CD4-positive, alpha-beta T cell treated with Interleukin-1 beta for 1 hour (primary cell): ENCODE measurements around the gene MYO3B.

Experiments used
- DNase-seq, 2 donors: peaks; one replicate each; pipeline ENCODE4 v3.0.0-alpha.2; 2020 to 2022

The MYO3B gene, protein sequence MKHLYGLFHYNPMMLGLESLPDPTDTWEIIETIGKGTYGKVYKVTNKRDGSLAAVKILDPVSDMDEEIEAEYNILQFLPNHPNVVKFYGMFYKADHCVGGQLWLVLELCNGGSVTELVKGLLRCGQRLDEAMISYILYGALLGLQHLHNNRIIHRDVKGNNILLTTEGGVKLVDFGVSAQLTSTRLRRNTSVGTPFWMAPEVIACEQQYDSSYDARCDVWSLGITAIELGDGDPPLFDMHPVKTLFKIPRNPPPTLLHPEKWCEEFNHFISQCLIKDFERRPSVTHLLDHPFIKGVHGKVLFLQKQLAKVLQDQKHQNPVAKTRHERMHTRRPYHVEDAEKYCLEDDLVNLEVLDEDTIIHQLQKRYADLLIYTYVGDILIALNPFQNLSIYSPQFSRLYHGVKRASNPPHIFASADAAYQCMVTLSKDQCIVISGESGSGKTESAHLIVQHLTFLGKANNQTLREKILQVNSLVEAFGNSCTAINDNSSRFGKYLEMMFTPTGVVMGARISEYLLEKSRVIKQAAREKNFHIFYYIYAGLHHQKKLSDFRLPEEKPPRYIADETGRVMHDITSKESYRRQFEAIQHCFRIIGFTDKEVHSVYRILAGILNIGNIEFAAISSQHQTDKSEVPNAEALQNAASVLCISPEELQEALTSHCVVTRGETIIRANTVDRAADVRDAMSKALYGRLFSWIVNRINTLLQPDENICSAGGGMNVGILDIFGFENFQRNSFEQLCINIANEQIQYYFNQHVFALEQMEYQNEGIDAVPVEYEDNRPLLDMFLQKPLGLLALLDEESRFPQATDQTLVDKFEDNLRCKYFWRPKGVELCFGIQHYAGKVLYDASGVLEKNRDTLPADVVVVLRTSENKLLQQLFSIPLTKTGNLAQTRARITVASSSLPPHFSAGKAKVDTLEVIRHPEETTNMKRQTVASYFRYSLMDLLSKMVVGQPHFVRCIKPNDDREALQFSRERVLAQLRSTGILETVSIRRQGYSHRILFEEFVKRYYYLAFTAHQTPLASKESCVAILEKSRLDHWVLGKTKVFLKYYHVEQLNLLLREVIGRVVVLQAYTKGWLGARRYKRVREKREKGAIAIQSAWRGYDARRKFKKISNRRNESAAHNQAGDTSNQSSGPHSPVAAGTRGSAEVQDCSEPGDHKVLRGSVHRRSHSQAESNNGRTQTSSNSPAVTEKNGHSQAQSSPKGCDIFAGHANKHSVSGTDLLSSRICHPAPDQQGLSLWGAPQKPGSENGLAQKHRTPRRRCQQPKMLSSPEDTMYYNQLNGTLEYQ (N-terminal part only)

DNA sequence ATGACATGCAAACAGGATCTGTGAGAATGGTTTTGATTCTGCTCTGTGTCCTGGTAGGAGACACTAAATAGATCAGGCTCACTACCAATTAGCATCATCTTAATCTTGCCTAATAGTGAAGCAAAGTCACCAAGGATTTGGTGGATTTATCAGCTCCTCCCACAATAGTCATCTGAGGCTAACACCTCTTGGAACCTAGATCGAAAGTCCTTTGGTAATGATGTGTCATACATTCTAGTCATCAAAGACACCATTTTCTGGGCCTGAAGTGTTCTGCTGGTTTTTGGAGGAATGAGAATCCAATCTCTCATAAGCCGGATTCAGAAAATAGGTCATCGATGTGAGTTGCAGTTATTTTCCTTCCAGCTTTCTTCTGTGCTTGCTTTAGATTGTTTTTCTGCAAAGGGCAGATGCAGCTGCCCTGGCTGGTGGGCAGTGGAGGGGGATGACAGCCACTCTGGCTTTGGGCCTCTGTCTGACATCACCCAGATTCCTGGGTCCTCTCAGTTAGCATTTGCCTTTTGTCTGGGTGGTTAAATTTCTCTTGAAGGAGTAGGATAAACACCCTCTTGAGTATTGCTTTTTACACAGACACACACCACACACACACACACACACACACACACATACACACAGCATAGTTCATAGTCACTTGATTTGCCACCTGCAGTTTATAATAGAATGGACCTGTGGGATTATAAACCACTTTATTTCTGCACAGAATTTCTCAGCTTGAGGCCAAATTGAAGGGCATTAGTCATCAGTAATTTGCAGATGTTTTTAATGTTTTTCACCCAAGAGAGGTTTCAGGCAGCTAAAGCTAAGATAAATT lies at the start of gene MYO3B:
Gene MYO3B, plus strand, starts transcription at position 198 of the 832 bp plus-strand sequence. Its CDS starts 141 bp downstream, at position 339.
- peak in 1 of 2 donors; percentile 5 for DNase-seq

DNA sequence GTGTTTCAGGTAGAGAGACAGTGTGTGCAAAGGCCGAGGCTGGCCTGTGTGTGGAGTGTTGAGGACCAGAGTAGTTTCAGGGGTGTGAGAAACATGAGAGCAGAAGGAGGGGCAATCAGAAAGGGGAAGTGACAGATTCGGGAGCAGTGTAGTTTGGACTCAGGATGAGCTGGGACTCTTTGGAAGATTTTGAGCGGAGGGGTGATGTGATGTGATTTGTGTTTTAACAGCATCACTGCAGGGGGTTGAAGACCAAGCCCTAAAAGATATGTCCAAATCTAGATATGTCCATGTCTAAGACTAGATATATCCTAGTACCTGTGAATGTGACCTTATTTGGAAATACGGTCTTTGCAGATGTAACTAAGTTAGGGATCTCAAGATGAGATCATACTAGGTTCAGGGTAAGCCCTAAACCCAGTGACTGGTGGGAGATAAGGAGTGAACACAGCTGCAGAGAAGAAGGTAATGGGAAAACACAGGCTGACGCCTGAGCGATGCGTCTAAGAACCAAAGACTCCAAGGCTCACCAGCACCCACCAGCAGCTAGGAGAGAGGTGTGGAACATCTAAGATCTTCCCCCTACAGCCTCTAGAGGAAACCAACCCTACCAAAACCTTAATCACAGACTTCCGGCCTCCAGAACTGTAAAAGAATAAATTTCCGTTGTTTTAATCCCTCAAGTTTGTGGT lies 38.5 kb upstream of the MYO3B start:
- DNase-seq, result no peak

DNA sequence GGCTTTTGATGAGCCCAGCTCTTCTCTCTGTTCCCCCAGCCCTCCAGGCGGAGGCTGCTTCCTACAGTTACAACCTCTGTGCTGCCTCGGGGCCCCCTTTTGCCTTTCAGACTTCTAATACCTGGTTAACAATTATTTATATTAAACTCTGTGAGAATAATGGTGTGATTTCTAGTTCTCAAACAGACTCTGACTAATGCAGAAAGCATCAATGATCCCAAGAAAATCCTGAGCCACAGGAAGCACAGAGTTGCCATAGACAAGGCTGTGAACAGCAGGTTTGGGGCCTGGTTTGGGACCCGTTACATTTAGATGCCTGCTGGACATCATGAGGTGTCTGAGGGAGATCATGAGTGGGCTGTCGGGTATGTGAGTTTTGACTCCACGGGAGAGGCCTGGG lies 37.4 kb upstream of the MYO3B start:
- no peak for DNase-seq

DNA sequence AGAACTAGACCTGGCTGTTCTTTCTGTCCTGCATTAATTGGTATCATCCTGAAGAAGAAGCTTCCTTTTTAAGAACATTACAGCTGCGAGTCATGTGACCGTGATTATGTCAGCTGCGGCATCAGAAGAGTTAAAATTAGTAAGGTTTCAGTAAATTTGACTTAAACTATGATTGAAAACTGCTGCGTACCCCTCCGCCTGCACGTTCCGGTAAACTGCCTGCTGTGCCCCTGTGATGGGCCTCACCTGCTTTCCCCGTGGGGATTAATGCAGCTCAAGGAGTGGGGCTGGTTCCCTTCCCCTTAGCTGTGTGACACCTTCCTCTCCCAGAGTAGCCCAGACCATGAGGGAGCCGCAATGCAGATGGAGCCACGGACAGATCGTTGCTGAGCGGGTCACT lies 36.1 kb upstream of the MYO3B start:
- DNase-seq, result no peak

DNA sequence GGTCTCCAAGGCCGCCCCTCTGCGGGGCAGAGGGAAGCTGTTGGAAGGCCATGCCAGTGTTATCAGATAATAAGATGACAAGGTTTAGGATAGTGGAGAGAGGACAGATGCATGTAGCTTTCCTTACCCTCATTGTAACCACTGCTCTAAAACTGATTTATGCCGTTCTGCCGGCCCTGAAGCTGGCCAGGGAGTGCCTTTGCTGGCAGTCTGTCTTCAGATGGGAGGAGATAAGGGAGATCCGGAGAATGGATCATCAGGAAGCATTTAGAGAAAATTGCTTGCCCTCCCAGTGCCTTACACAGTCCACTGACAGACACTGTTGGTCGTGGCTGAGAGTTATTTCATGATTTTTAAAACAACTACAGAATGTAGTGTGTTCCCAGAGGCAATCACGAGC lies 35.4 kb upstream of the MYO3B start:
- DNase-seq, result no peak

DNA sequence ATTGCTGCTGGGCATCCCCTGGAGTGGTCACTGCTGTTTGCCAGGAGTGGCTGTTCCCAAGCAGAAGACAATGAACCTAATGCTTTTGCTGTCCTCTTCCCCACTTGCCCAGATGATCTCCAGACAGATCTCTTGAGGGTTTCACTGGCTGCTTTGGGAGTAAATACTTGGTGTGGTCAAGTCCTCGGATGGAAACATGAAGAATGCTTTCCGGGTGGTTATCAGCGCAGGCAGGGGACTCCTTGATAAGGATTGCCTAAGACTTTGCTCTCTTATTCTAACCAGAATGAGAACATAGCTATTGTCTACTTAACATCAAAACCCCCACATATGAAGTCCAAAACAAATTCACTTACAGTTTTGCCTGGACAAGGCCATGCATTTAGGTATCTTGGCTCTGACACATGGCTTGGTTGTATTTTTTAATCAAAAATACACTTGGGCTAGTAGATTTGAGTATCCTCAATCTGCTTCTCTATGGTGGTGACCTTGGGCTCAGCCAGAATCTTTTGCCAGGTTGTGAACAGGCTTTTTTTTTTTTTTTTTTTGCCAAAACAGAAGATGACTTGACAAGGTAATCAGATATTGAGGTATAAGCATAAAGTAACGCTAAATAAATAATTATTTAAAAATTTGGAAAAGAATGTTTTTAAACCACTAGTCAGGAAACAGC lies 34.8 kb upstream of the MYO3B start:
- DNase-seq, result no peak

DNA sequence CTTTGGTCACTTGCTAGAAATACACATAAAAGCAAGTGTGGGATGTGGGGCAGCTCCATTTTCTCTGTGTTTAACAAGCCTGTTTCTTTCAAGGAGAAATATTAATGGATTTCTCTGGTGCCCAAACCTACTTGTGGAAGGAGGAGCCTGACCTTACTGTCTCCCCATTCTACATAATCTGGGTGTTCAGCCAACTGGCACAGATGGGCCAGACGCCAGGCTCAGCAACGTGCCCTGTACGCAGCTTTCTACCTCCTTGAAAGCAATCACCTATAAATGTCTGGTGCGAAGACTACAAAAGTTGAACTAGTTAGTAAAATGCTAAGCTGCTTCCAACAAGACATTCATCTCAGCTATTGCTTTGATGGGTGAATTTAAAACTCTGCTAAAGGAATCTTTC lies 33.2 kb upstream of the MYO3B start:
- no peak for DNase-seq

DNA sequence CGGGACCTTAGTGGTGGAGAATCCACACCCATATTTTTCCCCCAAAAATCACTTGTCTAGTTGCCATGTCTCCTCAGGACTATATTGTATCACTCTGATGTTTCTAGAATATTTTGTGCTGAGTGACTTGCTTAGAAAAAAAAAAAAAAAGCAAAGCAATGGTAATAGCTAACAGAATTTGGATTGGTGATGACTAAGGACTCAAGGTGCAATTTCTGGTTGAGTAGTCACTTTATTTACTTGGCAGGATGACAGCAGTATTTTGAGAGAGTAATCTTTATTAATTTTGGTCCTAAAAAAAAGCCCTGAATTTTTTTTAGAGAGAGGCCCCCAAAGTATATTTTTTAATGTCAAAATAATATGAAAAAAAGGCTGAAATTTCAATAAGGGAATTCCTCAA lies 32.8 kb upstream of the MYO3B start:
- no peak for DNase-seq

DNA sequence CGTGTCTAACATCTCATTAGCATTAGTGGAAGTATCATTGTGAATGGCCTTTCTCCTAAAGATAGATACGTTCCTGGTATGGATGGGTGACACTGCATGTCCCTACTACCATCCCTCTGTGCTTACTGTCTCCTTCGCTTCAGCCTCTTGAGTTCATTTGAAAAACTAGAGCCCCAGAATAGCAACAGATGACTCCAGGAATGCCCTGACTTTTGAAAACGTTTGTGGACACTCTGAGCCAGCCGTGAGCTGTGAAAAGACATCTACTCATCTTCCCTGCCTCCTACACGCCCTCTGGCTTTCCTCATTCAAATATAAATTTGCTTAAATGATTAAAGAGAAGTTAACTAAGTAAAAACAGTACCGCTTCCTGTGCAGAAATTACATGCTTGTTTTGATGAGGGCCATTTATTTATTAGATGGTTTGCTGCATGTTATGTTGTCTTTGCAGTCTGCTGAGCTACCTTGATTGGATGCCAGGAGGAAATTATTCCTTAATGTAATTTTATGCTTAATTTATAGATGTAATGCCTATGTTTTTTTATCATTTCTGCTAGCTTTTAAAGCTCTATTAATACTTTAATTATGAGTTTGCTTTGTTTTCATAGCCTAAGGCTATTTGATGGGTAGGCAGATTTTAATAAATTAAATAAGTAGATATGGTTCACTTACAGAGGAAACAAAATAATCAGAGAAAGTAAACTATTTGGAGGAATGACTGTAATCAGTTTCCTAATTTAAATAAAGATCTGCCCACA lies 32.1 kb upstream of the MYO3B start:
- no peak for DNase-seq

DNA sequence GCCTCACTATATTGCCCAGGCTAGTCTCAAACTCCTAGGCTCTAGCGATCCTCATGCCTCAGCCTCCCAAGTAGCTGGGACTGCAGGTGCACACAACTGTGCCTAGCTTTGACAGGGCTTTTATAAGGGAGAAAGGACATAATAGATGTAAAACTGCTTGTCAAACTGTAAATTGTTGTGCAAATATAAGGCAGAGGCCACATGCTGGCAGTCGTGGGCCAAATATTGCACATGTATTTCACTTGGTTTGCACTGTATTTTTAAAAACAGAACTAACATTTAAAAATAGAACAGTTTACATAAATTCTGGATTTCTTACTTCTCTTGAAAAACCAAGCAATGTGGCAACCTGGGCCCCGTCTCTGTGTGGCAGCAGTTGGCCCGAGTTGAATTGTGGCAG lies 31.2 kb upstream of the MYO3B start:
- DNase-seq, result no peak

DNA sequence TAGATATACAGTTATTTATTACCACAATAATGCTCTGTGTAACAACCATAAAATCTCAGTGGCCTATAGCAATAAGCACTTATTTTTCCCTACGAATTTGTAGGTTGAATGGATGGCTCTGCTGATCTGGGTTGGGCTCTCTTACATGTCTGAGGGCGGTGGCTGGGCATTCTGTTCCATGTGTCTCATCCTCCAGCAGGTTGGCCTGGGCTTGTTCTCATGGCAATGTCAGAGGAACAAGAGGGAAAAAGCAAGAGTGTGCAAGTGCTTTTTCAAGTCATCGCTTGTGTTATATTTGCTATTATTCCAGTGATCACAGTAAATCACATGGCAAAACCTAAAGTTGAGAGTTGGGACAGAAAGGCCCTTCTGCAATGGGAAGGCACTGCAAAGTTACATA lies 30.4 kb upstream of the MYO3B start:
- no peak for DNase-seq

DNA sequence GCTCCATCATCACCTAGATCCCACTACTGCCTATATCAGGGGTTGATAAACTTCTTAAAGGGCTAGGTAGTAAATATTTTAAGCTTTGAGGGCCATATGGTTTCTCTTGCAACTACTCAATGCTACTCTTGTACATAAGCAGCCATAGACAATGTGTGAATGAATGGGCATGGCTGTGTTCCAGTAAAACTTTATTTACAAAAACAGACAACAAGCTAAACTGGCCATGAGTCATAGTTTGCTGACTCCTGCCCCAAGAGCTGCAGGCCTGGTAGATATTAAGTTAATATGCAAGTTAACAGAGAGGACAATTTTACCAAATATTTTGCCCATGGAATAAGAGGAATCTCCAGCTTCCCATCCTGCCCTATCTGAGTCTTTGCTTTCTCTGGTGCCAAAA lies 29.8 kb upstream of the MYO3B start:
- no peak for DNase-seq

DNA sequence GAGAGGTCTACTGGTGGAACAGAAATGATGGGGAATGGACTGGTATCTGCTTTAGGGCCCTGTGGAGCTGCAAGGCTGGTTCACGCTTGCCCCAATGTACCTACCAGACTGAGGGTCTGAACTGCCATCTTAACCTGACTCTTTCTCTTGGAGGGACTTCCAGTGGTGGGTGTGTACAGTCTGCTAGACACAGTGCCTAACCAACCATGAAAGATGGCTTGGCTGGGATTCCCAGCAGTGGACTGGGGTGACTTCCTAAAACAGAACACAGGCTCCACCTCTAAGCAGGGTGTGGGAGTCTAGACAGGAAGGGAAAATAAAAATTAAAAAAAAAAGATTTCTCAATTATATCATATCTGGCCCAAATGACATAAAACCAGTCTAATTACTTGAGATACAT lies 25.5 kb upstream of the MYO3B start:
- no peak for DNase-seq

DNA sequence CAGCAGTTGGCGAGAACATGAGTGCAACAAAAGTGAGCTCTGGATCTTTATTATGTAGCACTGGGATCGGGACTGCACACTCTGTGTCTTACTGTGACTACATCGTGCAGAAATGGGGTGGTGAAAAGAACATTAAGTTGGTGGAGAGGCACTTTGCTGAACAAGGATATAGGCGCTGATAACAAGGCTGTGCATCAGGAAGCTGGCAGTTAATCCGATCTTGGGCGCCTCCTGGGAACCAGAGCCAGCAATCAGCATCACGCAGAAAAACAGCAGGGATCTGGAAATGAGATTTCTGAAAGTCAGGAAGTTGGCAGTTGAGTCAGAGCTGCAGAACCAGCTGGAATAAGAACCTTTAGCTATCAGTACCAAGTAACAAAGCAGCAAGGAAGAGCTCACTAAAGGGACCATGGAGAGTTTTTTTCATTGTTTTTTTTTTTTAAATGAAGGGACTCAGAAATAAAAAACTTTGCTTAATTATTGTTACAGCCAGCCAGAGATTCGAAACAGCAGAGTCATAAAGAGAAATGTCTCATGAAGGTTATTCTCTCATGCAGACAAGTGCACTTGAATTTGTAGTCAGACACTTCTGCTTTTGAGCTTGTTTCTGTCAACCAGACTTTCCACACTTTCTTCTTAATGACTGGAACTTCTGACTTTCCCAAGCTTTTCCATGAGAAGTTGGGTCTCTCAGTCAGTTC lies 22.8 kb upstream of the MYO3B start:
- DNase-seq, result no peak

DNA sequence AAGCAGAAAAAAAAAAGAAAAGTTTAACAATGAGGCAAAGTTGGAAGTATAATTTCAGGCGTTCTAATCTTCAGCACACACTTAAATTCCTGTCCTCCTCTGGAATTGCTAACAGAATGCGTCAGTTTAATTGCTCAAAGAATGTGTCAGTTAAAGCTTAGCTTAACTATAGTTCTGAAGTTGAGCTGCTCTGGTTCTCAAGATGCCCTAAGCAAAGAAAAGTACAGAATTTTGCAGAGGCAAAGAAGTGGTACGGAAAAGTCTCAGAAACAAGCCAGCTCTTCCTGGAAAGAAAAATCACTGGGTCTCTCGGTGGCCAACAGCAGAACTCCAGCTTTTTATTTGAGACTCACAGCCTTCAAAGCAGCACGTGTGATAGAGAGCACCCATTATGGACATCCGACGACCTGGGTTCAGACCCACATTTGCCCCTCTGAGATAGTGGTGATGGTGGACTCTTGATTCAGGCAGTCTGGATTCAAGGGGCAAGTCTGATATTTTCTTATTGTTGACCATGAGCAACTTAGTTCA lies 22.2 kb upstream of the MYO3B start:
- no peak for DNase-seq

DNA sequence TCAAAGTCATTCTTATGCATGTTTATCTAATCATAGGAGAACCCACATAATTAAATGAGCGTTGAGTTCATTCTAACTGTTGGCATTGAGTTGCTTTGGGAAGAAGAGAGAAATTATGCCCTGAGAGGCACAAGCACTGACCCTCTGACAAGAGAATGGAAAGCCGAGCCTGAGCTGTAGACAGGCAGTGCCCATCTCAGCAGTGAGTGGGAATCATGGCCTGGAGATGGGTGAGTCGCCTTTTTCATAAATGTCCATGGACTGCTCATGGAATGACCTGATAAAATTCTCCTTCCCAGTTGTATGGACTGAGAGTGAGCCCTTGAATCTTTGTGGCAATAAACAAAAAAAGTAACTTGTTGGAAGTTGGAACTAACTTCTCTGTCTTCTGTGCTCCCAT lies 21.4 kb upstream of the MYO3B start:
- DNase-seq, result no peak

DNA sequence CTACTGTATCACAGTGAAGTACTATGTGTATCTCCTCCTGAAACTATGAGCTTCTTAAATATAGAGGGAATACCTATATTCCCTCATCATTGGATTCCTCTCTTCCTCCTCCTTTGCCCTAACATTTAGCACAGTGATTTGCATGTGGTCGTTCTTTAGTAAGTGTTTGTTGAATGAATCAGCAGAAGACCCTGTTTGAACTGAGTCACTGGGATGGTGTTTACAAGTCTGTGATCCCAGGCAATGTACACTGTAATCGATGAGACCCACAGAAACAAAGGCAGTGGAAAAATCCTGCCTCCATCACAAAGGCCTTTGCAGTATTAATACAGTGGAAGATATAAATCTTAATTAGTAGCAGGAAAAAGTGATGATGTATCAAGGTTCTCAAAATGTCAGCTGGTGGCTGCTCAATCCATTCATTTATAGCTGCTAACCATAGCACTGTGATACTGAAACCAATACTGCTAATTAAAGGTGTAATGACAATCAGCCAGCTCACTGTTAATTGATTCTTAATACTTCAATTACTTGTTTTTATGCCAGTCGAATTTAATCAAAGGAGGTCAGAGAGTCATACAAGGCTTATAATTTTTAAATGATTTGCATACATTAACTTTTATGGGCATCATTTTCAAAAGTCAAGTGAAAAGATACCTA lies 20.8 kb upstream of the MYO3B start:
- no peak for DNase-seq

DNA sequence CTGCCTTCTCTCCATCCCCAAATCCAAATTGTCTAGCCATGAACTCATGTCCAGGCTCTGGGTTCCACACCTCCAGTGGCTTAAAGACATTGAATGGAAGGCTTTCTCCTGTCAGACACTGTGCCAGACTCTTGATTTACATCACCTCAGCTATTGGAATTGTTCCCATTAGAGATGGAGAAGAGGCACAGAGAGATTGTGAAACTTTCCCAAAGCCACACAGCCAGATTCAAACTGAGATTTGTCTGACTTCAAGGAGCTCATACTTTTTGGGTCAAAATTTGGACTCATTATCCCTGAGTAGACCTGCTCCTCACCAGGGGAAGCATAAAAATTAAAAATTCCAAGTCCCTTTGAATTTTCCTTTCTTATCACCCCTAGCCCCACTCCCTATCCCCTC lies 18.9 kb upstream of the MYO3B start:
- DNase-seq, result no peak
